Aorta (tissue), 5 donors: ENCODE measurements around the gene SEMA3F. TPM values are rescaled to one million over a fixed set of nuclear protein-coding genes. Genes with fewer than 3 reads are reported as not detected.

ENCODE experiments used
- ATAC-seq: fragments of 200-7000 bp; cut with Tn5 transposase; one replicate; pipeline ENCODE4 v1.9.1; 2022; ENCODE audit warnings: moderate library complexity; ENCODE audit not compliant: low FRiP score
- DNase-seq, 2 donors: peaks; one replicate each; pipeline ENCODE4 v3.0.0-alpha.2; 2020
- H3K27ac ChIP-seq, 2 donors: one replicate each; pipeline ENCODE4 v1.5.1; 2013; ENCODE audit warnings: low read length in 2 of 2, mild to moderate bottlenecking in 2 of 2, moderate library complexity in 2 of 2, control low read depth in 1 of 2, inconsistent platforms in 1 of 2, low read depth in 1 of 2
- H3K27me3 ChIP-seq, 2 donors: one replicate each; pipeline ENCODE4 v1.6.1; 2013; ENCODE audit warnings: control low read depth in 1 of 2, low read length in 1 of 2, mild to moderate bottlenecking in 1 of 2, moderate library complexity in 1 of 2; ENCODE audit not compliant: insufficient read depth in 2 of 2, control insufficient read depth in 1 of 2
- H3K36me3 ChIP-seq, 2 donors: one replicate each; pipeline ENCODE4 v1.6.1; 2013; ENCODE audit warnings: control low read depth in 1 of 2, low read length in 1 of 2, mild to moderate bottlenecking in 1 of 2; ENCODE audit not compliant: insufficient read depth in 2 of 2, control insufficient read depth in 1 of 2
- H3K4me1 ChIP-seq, 2 donors: one replicate each; pipeline ENCODE4 v1.6.1; 2013; ENCODE audit warnings: low read length in 2 of 2, control low read depth in 1 of 2, mild to moderate bottlenecking in 1 of 2, moderate library complexity in 1 of 2; ENCODE audit not compliant: insufficient read depth in 2 of 2, control insufficient read depth in 1 of 2
- H3K4me3 ChIP-seq, 2 donors: one replicate each; pipeline ENCODE4 v1.5.1; 2013; ENCODE audit warnings: low read length in 2 of 2, control low read depth in 1 of 2, mild to moderate bottlenecking in 1 of 2
- H3K9me3 ChIP-seq: one replicate; pipeline ENCODE4 v1.6.1; 2013; ENCODE audit warnings: mild to moderate bottlenecking, low read length; ENCODE audit not compliant: control insufficient read depth
- WGBS, 2 donors: extraction: QIAGEN DNeasy Blood & Tissue Kit; methylation state at CpG; one replicate each; pipeline ENCODE4 v1.1.7; 2013; 5-methylcytosine and 5-hydroxymethylcytosine counted together
- intact Hi-C, 2 donors: fragments of 100-400 bp; cut with DNase I; formaldehyde crosslinking; loops; one replicate each; pipeline versions ENCODE4 v1.14.2 to v1.15.0; 2022
- polyA plus RNA-seq, 2 donors: library from polyadenylated mRNA; stranded (reverse); fragments of 200-250 nt; gene quantifications; one replicate each; pipeline ENCODE4 v1.2.3, GENCODE V29; 2013
- total RNA-seq, 2 donors: library from RNA; stranded (reverse); fragmentation: NEBNext Ultra II Directional; extraction: Animal tissue kit (Norgen Biotek cat#: 25700); gene quantifications; one replicate each; pipeline ENCODE4 v1.2.1, GENCODE V29; 2021
- donor health status: healthy with polysubstance abuse.
- donor health status: Bipolar disorder and iron deficiency.
- donor health status: DM: no; HTN: no; CAD: no.
- donor health status: DM: no; HTN: no; CAD: no.
- donor health status: DM: yes; HTN: yes; CAD: no.

The SEMA3F gene
- total and polyA plus RNA-seq, 4 donors = 10.3 to 40.3 (median 28.3) TPM

- H3K4me3 ChIP-seq = no peak overlapping the region
- WGBS, 2 donors = 90 to 93% methylated on average over 3 of the region's 3 CpGs
Measured at GRCh38 chr3:50212971-50213370, 57.8 kb downstream of the SEMA3F start.

GRCh38 chr3:50213373-50213772, 58.2 kb downstream of the SEMA3F start:
- DNase-seq = no peak
- intact Hi-C loops = no loop called here

More at GRCh38 chr3:50212971-50213370, 57.8 kb downstream of the SEMA3F start:
- Histone ChIP-seq H3K27me3 (no peaks in the 10 kb centered on the region), H3K27ac (no peak overlapping the region), H3K36me3 (no peaks in the 10 kb centered on the region), H3K9me3 (no peaks in the 10 kb centered on the region), H3K4me1 (no peaks in the 10 kb centered on the region)
- ATAC-seq (no peak), DNase-seq (no peak)
- intact Hi-C loops = no loop called here

GRCh38 chr3:50214824-50215223, 59.7 kb downstream of the SEMA3F start:
- Histone ChIP-seq H3K9me3 (no peaks in the 10 kb centered on the region), H3K4me3 (no peak overlapping the region), H3K27me3 (no peaks in the 10 kb centered on the region), H3K27ac (no peak overlapping the region), H3K4me1 (no peaks in the 10 kb centered on the region), H3K36me3 (no peaks in the 10 kb centered on the region)
- DNase-seq (no peak), ATAC-seq (no peak)
- WGBS, 2 donors = 71 to 80% methylated on average over 10 of the region's 10 CpGs
- intact Hi-C loops = no loop called here

More at GRCh38 chr3:50213373-50213772, 58.2 kb downstream of the SEMA3F start:
- Histone ChIP-seq H3K27ac (no peak overlapping the region), H3K36me3 (no peaks in the 10 kb centered on the region), H3K27me3 (no peaks in the 10 kb centered on the region), H3K4me1 (no peaks in the 10 kb centered on the region), H3K4me3 (no peak overlapping the region), H3K9me3 (no peaks in the 10 kb centered on the region)
- ATAC-seq = no peak
- 57 to 88% methylated on average over 12 of the region's 12 CpGs for WGBS, 2 donors

- intact Hi-C loops = no loop called here
- Histone ChIP-seq H3K9me3 (no peaks in the 10 kb centered on the region), H3K36me3 (no peaks in the 10 kb centered on the region), H3K4me3 (no peak overlapping the region), H3K4me1 (no peaks in the 10 kb centered on the region), H3K27me3 (no peaks in the 10 kb centered on the region), H3K27ac (no peak overlapping the region)
- 80 to 84% methylated on average over 8 to 9 of the region's 9 CpGs for WGBS, 2 donors
- no peak for ATAC-seq
- no peak for DNase-seq
Measured at GRCh38 chr3:50215529-50215928, 60.4 kb downstream of the SEMA3F start.

- no peaks in the 10 kb centered on the region for H3K36me3 ChIP-seq
- H3K9me3 ChIP-seq = no peaks in the 10 kb centered on the region
- H3K27ac ChIP-seq = no peak overlapping the region
- H3K27me3 ChIP-seq = no peaks in the 10 kb centered on the region
- H3K4me3 ChIP-seq = no peak overlapping the region
- DNase-seq (no peak), ATAC-seq (no peak)
- intact Hi-C loops = no loop called here
- H3K4me1 ChIP-seq = no peaks in the 10 kb centered on the region
- 84 to 85% methylated on average over 10 of the region's 10 CpGs for WGBS, 2 donors
Measured at GRCh38 chr3:50217681-50218080, 62.6 kb downstream of the SEMA3F start.

- intact Hi-C loops = no loop called here
- 93 to 94% methylated on average over 17 of the region's 17 CpGs for WGBS, 2 donors
- DNase-seq = no peak
- Histone ChIP-seq H3K27ac (no peak overlapping the region), H3K4me3 (no peak overlapping the region), H3K27me3 (no peaks in the 10 kb centered on the region), H3K9me3 (no peaks in the 10 kb centered on the region), H3K36me3 (no peaks in the 10 kb centered on the region), H3K4me1 (no peaks in the 10 kb centered on the region)
- no peak for ATAC-seq
Measured at GRCh38 chr3:50218448-50218847, 63.3 kb downstream of the SEMA3F start.

- intact Hi-C loops = no loop called here
- no peak overlapping the region for H3K27ac ChIP-seq
- H3K36me3 ChIP-seq = no peaks in the 10 kb centered on the region
- 74 to 86% methylated on average over 5 of the region's 5 CpGs for WGBS, 2 donors
- no peaks in the 10 kb centered on the region for H3K4me1 ChIP-seq
- no peak for ATAC-seq
- H3K9me3 ChIP-seq = no peaks in the 10 kb centered on the region
- H3K4me3 ChIP-seq = no peak overlapping the region
- DNase-seq = no peak
- no peaks in the 10 kb centered on the region for H3K27me3 ChIP-seq
Measured at GRCh38 chr3:50219285-50219684, 64.2 kb downstream of the SEMA3F start.

GRCh38 chr3:50220109-50220508, 65.0 kb downstream of the SEMA3F start:
- DNase-seq (no peak), ATAC-seq (no peak)
- WGBS, 2 donors = 64 to 69% methylated on average over 6 of the region's 6 CpGs
- H3K36me3 ChIP-seq = no peaks in the 10 kb centered on the region
- no peaks in the 10 kb centered on the region for H3K9me3 ChIP-seq
- H3K27me3 ChIP-seq = no peaks in the 10 kb centered on the region
- intact Hi-C loops = no loop called here
- no peaks in the 10 kb centered on the region for H3K4me1 ChIP-seq
- H3K27ac ChIP-seq = no peak overlapping the region
- H3K4me3 ChIP-seq = no peak overlapping the region

- H3K9me3 ChIP-seq = no peaks in the 10 kb centered on the region
- no peak for ATAC-seq
- WGBS, 2 donors = 49 to 63% methylated on average over 4 of the region's 4 CpGs
- no peak overlapping the region for H3K4me3 ChIP-seq
- no peak for DNase-seq
- intact Hi-C loops = no loop called here
- no peak overlapping the region for H3K27ac ChIP-seq
- H3K27me3 ChIP-seq = no peaks in the 10 kb centered on the region
- no peaks in the 10 kb centered on the region for H3K36me3 ChIP-seq
- no peaks in the 10 kb centered on the region for H3K4me1 ChIP-seq
Measured at GRCh38 chr3:50221051-50221410, 65.9 kb downstream of the SEMA3F start.
